Nephron (organoid): Measurements from ENCODE around the gene VPS35L.

Experiments used
- H3K27ac Mint-ChIP-seq, 3 experiments: 2 replicates each; pipeline ENCODE4 v1.8.0; 2020; ENCODE audit warnings: mixed read lengths in 3 of 3, mild to moderate bottlenecking in 2 of 3, moderate library complexity in 1 of 3
- H3K27me3 Mint-ChIP-seq: 2 replicates; pipeline ENCODE4 v1.8.0; 2021; ENCODE audit warnings: low read depth, mild to moderate bottlenecking, moderate library complexity, mixed read lengths
- H3K36me3 Mint-ChIP-seq: 2 replicates; pipeline ENCODE4 v1.8.0; 2020; ENCODE audit warnings: low read depth, mixed read lengths
- H3K4me1 Mint-ChIP-seq: 2 replicates; pipeline ENCODE4 v1.8.0; 2020; ENCODE audit warnings: mixed read lengths
- H3K4me3 Mint-ChIP-seq, 3 experiments: 2 replicates each; pipeline ENCODE4 v1.8.0; 2020; ENCODE audit warnings: mild to moderate bottlenecking in 3 of 3, mixed read lengths in 3 of 3, moderate library complexity in 2 of 3
- H3K9me3 Mint-ChIP-seq: 2 replicates; pipeline ENCODE4 v1.8.0; 2020; ENCODE audit warnings: mixed read lengths
- CTCF ChIP-seq, 3 experiments: fragments of 200-600 bp; sonication (generic); IDR thresholded peaks; one replicate each; pipeline ENCODE4 v1.5.0; 2021; ENCODE audit warnings: antibody characterized with exemption in 3 of 3; ENCODE audit not compliant: unreplicated experiment in 3 of 3

VPS35L gene

DNA sequence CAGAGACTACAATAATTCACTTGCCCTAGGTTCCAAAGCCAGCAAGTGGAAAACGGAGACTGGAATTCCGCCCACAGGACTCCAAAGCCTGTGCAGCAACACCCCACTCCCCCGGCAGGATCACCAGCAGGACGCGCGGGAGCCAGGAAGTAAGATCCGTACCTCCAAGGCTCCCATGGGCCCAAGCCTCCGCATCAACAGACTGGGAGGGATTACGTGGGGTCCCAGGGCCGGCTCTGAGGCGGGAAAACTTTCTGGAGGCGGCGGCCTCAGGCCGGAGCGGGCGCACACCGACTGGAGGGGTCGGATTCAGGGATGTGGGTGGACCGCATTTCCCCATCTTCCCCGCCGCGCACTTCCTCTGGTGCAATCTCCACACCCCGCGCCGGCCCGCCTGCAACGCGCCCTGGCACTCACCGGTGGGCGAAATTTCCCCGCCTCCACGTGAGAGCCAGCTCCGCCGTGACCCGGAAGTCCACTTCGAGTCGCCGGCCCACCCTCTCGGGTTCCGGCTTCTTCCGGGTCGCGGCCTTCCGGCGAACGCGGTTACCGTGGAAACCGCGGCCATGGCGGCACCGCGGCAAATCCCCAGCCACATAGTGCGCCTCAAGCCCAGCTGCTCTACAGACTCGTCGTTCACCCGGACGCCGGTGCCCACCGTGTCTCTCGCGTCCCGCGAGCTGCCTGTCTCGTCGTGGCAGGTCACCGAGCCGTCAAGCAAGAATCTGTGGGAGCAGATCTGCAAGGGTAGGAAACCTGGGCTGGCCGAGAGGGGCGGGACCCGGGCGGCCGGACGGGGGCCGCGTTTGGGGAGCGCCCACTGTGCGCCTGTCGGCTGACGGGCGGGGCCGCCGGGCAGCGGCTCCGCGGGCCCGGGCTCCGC lies 162.5 kb downstream of the VPS35L start, which contains the start of the genes IQCK and KNOP1:
Gene IQCK (plus strand): TSS at position 531 of the 883 bp plus-strand sequence. CDS start 36 bp downstream, at position 567.
Gene KNOP1 (minus strand): TSS at position 487 of the 883 bp plus-strand sequence. CDS start 3,192 bp downstream, outside the sequence.
- Mint-ChIP-seq H3K27ac (peak within 1 kb of the TSS; percentile 96 to 98 (median 98)), H3K4me1 (peaks cover 25% of the 10 kb centered on the region), H3K4me3 (peak within 1 kb of the TSS; percentile 97 to 99 (median 98)), H3K36me3 (peaks cover 18% of the 10 kb centered on the region), H3K9me3 (no peaks in the 10 kb centered on the region), H3K27me3 (no peaks in the 10 kb centered on the region)
- TF ChIP-seq CTCF (IDR thresholded peaks at IDR 0.05; ENCODE audit: unreplicated experiment in 3 of 3) = no peak

DNA sequence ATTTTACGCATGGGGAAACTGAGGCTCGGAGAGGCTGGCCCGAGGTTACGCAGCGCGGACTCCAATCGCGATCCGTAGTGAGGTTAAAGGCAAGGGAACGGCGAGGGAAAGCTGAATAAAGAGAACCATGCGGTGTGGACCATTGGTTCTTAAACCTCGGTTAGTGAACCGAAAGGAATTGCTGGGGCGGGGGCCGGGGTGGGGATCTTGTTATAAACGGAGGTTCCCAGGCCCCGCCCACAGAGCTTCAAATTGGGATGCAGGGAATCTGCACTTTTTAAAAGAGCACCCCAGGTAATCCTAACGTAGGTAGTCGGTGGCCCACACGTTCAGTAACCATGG lies 163.1 kb downstream of the VPS35L start:
- Mint-ChIP-seq H3K4me3 (peak overlapping the region; percentile 97 to 99 (median 98)), H3K9me3 (no peaks in the 10 kb centered on the region), H3K4me1 (peaks cover 25% of the 10 kb centered on the region), H3K27me3 (no peaks in the 10 kb centered on the region), H3K36me3 (peaks cover 12% of the 10 kb centered on the region), H3K27ac (peak overlapping the region; percentile 96 to 98 (median 98))
- no peak for TF ChIP-seq CTCF (IDR thresholded peaks at IDR 0.05; ENCODE audit: unreplicated experiment in 3 of 3)

DNA sequence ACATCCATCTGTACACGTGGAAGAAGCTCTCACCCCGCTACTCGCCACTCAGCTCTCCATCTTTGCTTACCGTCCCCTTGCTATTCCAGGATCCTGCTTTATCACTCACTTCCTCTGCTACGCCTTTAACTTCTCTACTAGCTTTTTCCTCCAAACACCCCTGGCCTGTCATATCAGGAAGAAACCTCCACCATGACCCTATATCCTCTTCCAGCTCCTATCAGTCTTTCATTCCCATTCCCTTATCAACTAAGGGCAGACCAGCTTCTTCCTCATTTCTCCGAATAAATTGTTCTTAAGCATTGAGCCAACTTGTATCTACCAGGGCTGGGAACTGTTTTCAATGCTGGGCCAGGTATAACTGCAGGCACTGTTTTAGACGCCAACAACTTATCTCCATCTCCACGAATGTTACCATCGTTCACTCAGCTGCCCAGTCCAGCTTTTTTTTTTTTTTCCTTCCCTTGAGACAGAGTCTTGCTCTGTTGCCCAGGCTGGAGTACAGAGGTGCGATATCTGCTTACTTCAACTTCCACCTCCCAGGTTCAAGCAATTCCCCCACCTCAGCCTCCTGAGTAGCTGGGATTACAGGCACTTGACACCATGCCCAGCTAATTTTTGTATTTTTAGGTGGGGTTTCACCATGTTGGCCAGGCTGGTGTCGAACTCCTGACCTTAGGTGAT lies 166.9 kb downstream of the VPS35L start:
- no peak for TF ChIP-seq CTCF (IDR thresholded peaks at IDR 0.05; ENCODE audit: unreplicated experiment in 3 of 3)
- Mint-ChIP-seq H3K9me3 (no peaks in the 10 kb centered on the region), H3K27ac (peak overlapping the region in 1 of 3 experiments; percentile 1), H3K27me3 (no peaks in the 10 kb centered on the region), H3K36me3 (peaks cover 5% of the 10 kb centered on the region), H3K4me3 (peak overlapping the region; percentile 10 to 59 (median 55)), H3K4me1 (peaks cover 9% of the 10 kb centered on the region)

- Mint-ChIP-seq H3K27me3 (no peaks in the 10 kb centered on the region), H3K27ac (no peak overlapping the region), H3K4me1 (peaks cover 6% of the 10 kb centered on the region), H3K36me3 (peaks cover 5% of the 10 kb centered on the region), H3K9me3 (no peaks in the 10 kb centered on the region), H3K4me3 (no peak overlapping the region)
- TF ChIP-seq CTCF (IDR thresholded peaks at IDR 0.05; ENCODE audit: unreplicated experiment in 3 of 3) = no peak
Observed at GRCh38 chr16:19722981-19723380, 167.5 kb downstream of the VPS35L start.

GRCh38 chr16:19728636-19728965 lies 173.1 kb downstream of the VPS35L start:
- no peaks in the 10 kb centered on the region for H3K4me1 Mint-ChIP-seq
- H3K27me3 Mint-ChIP-seq = no peaks in the 10 kb centered on the region
- no peak for TF ChIP-seq CTCF (IDR thresholded peaks at IDR 0.05; ENCODE audit: unreplicated experiment in 3 of 3)
- peaks cover 34% of the 10 kb centered on the region for H3K36me3 Mint-ChIP-seq
- no peaks in the 10 kb centered on the region for H3K9me3 Mint-ChIP-seq
- no peak overlapping the region for H3K27ac Mint-ChIP-seq
- no peak overlapping the region for H3K4me3 Mint-ChIP-seq
